ENCODE data around the gene SPATA2L.
A peak's percentile ranks its signal among the peaks of the same experiment; 100 is the strongest.
"Not testable (repeated sequence)": the region's sequence is repeated elsewhere in the genome, so short reads cannot be mapped to it uniquely, and the experiment has no call there.

The SPATA2L gene

GRCh38 chr16:89706518-89707260 lies 5.2 kb upstream of the SPATA2L start:
- no peak for DNase-seq (ENCODE audit: low read depth in 2 of 2)

GRCh38 chr16:89705006-89705405 lies 3.5 kb upstream of the SPATA2L start:
- DNase-seq (ENCODE audit: low read depth in 2 of 2), result no peak

GRCh38 chr16:89704281-89704680 lies 2.8 kb upstream of the SPATA2L start:
- no peak for DNase-seq (ENCODE audit: low read depth in 2 of 2)

- peak in 1 of 2 donors; percentile 13 for DNase-seq (ENCODE audit: low read depth in 2 of 2)
Measured at GRCh38 chr16:89700649-89701424, 668 bp downstream of the SPATA2L start.

GRCh38 chr16:89700100-89700648 lies 1.3 kb downstream of the SPATA2L start:
- peak; percentile 90 to 94 for DNase-seq (ENCODE audit: low read depth in 2 of 2)

GRCh38 chr16:89699629-89700099 lies 1.8 kb downstream of the SPATA2L start:
- not testable (repeated sequence) for DNase-seq (ENCODE audit: low read depth in 2 of 2)

GRCh38 chr16:89698717-89699116 lies 2.8 kb downstream of the SPATA2L start:
- not testable (repeated sequence) for DNase-seq (ENCODE audit: low read depth in 2 of 2)

- DNase-seq (ENCODE audit: low read depth in 2 of 2), result no peak
Measured at GRCh38 chr16:89697616-89698331, 3.7 kb downstream of the SPATA2L start.

- no peak for DNase-seq (ENCODE audit: low read depth in 2 of 2)
Measured at GRCh38 chr16:89697161-89697615, 4.3 kb downstream of the SPATA2L start.

- DNase-seq (ENCODE audit: low read depth in 2 of 2), result no peak
Measured at GRCh38 chr16:89696670-89697128, 4.8 kb downstream of the SPATA2L start.

- DNase-seq (ENCODE audit: low read depth in 2 of 2), result no peak
Measured at GRCh38 chr16:89695875-89696669, 5.4 kb downstream of the SPATA2L start.

GRCh38 chr16:89695086-89695874 lies 6.2 kb downstream of the SPATA2L start:
- no peak for DNase-seq (ENCODE audit: low read depth in 2 of 2)

- not testable (repeated sequence) for DNase-seq (ENCODE audit: low read depth in 2 of 2)
Measured at GRCh38 chr16:89694784-89695085, 6.8 kb downstream of the SPATA2L start.

- DNase-seq (ENCODE audit: low read depth in 2 of 2), result no peak
Measured at GRCh38 chr16:89693931-89694783, 7.3 kb downstream of the SPATA2L start.

GRCh38 chr16:89693289-89693731 lies 8.2 kb downstream of the SPATA2L start:
- DNase-seq (ENCODE audit: low read depth in 2 of 2), result no peak

GRCh38 chr16:89691986-89692569 lies 9.4 kb downstream of the SPATA2L start:
- DNase-seq (ENCODE audit: low read depth in 2 of 2), result no peak

GRCh38 chr16:89691231-89691985 lies 10.1 kb downstream of the SPATA2L start:
- no peak for DNase-seq (ENCODE audit: low read depth in 2 of 2)

- DNase-seq (ENCODE audit: low read depth in 2 of 2), result no peak
Measured at GRCh38 chr16:89690392-89690901, 11.1 kb downstream of the SPATA2L start.
